RWPE1 (cell line): ENCODE measurements around the gene GLMP.

Source experiments
- CTCF ChIA-PET: fragments of 350-600 bp; sonication (Branson Sonifier 250); formaldehyde crosslinking; extraction: SDS; loops from one replicate; lab custom pipeline; 2021; lab: Yijun Ruan, JAX
- POLR2A ChIA-PET: fragments of 400-600 bp; formaldehyde crosslinking; extraction: SDS; loops from one replicate; lab custom pipeline; 2020; ENCODE audit warnings: antibody characterized with exemption; ENCODE audit not compliant: low non-redundant PET; lab: Yijun Ruan, JAX
- DNase-seq: peaks from one replicate; pipeline ENCODE4 v3.0.0; 2012; ENCODE audit warnings: low spot score
- H3K27ac ChIP-seq: fragments of 450-650 bp; 2 replicates; pipeline ENCODE4 v1.5.1; 2017
- TF ChIP-seq, protein P1 (sequence below): fragments of 450-650 bp; conservative IDR thresholded peaks from 2 replicates; pipeline ENCODE4 v1.5.1; 2017; ENCODE audit warnings: low read depth, mild to moderate bottlenecking

Gene GLMP

DNA sequence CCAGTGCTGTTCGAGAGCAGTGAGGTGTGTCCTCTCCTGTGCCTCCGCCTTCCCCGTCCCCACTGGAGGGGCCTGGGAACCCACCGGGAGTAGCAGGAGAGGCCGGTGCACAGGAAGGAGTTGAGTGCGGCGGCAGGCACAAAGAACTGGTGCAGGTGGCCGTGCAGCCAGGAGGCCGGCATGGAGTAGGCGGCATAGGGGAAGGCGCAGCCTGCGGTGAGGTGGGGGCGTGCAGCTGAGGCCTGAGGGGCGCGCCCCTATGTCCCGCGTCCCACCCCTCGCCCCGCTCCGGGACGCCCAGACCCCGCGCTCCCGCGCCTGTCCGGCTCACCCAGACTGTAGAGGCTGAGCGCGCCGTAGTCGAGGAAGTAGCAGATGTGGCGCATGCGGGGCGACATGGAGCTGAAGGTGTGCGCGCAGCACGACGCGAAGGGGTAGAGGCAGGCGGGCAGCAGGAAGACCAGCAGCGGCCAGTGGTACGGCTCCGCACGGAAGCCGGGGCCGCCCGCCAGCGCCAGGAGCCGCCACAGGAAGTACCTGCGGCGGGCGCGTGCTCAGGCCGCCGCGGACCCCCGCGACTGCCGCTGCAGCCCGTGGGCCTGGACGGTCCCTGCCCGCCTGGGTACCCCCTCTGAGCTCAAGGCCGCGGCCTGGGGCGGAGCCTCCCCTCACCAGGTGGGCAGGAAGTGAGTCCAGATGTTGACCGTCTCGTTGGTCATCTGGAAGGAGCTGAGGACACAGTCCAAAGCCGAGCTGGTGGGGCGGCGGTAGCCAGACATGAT, 49.8 kb downstream of the GLMP start:
- TF ChIP-seq, protein P1, sequence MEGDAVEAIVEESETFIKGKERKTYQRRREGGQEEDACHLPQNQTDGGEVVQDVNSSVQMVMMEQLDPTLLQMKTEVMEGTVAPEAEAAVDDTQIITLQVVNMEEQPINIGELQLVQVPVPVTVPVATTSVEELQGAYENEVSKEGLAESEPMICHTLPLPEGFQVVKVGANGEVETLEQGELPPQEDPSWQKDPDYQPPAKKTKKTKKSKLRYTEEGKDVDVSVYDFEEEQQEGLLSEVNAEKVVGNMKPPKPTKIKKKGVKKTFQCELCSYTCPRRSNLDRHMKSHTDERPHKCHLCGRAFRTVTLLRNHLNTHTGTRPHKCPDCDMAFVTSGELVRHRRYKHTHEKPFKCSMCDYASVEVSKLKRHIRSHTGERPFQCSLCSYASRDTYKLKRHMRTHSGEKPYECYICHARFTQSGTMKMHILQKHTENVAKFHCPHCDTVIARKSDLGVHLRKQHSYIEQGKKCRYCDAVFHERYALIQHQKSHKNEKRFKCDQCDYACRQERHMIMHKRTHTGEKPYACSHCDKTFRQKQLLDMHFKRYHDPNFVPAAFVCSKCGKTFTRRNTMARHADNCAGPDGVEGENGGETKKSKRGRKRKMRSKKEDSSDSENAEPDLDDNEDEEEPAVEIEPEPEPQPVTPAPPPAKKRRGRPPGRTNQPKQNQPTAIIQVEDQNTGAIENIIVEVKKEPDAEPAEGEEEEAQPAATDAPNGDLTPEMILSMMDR: no peak
- H3K27ac ChIP-seq: no peak overlapping the region
- DNase-seq: no peak
- CTCF ChIA-PET: interaction anchor here (0.7 kb wide), 1 partner anchor 21 kb away, joined by 3 read pairs; no protein-coding TSS in a partner anchor
- POLR2A ChIA-PET: no interaction called here

DNA sequence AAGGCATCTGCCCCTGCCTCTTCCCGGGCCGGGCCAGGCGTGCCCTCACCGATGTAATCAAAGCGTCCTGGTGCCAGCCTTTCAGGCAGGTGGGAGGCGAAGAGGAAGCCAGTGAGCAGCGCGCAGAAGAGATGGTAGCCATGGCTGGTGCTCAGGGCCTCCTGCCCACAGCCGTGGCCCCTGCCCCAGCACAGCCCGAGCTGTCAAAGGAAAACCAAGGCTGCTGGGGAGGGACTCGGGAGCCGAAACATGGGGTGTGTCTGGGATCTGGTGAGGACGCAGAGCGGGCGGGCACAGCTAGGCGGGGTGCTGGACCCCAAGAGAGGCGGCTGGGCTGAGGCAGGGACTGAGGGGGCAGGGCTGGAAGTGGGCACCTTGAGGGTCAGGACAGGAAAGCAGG, 50.8 kb downstream of the GLMP start:
- no peak for DNase-seq
- no peak overlapping the region for H3K27ac ChIP-seq
- POLR2A ChIA-PET: no interaction called here
- CTCF ChIA-PET: interaction anchor here (0.6 kb wide), 1 partner anchor 198 kb away, joined by 3 read pairs; no protein-coding TSS in a partner anchor
- TF ChIP-seq, protein P1: no peak

DNA sequence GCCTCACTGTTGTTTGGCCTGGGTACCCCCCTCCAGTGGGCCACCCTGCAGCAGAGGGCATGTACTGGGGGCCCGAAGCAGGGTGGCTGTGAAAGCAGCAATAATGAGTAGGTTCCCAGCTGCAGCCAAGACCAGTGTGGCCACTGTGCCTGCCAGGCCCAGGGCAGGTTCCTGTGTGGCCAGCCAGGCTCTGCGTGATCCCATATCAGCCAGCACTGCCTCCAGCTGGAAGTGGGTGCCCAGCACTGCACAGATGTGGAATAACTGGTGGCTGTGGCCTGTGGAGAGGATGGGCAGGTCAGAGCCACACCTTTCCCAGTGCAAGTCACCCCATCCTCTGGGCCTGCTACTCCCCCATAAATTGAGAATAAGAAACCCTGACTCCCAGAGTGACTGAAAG, 51.4 kb downstream of the GLMP start:
- ChIA-PET CTCF (interaction anchor here (0.6 kb wide), 1 partner anchor 199 kb away, joined by 3 read pairs; no protein-coding TSS in a partner anchor), POLR2A (no interaction called here)
- H3K27ac ChIP-seq: peak overlapping the region; percentile 89
- TF ChIP-seq, protein P1: no peak
- no peak for DNase-seq

DNA sequence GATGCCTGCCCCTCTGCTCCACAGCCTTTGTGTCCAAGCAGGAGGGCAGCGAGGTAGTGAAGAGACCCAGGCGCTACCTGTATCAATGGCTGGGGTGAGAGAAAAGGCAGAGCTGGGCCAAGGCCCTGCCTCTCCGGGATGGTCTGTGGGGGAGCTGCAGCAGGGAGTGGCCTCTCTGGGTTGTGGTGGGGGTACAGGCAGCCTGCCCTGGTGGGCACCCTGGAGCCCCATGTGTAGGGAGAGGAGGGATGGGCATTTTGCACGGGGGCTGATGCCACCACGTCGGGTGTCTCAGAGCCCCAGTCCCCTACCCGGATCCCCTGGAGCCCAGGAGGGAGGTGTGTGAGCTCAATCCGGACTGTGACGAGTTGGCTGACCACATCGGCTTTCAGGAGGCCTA, 52.7 kb downstream of the GLMP start:
- CTCF ChIA-PET: interaction anchor here (0.6 kb wide), 1 partner anchor 18 kb away, joined by 3 read pairs; no protein-coding TSS in a partner anchor
- TF ChIP-seq, protein P1: no peak

More for the DNA sequence above, 52.7 kb downstream of the GLMP start:
- POLR2A ChIA-PET: no interaction called here
- no peak for DNase-seq
- H3K27ac ChIP-seq: peak overlapping the region; percentile 89
